22Rv1 (cell line): ENCODE measurements around the gene NECAP2.

Experiments used
- ZFX ChIP-seq: fragments of 450-650 bp; IDR thresholded peaks from 2 replicates; pipeline ENCODE4 v1.6.1; 2017; ENCODE audit warnings: antibody characterized with exemption, borderline replicate concordance
- TF ChIP-seq, protein P1 (sequence below): fragments of 450-650 bp; IDR thresholded peaks from 2 replicates; pipeline ENCODE4 v1.5.1; 2017; ENCODE audit warnings: mild to moderate bottlenecking

DNA sequence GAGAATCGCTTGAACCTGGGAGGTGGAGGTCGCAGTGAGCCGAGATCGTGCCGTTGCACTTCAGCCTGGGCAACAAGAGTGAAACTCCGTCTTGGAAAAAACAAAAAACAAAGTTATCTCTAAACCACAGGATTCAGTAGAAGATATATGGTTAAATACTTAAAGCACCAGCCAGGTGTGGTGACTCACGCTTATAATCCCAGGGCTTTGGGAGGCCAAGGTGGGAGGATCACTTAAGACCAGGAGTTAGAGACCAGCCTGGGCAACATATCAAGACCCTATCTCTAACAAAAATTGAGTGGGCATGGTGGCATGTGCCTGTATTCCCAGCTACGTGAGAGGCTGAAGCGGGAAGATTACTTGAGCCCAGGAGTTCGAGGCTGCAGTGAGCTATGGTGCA is 5.6 kb downstream of the NECAP2 start:
- TF ChIP-seq, protein P1, sequence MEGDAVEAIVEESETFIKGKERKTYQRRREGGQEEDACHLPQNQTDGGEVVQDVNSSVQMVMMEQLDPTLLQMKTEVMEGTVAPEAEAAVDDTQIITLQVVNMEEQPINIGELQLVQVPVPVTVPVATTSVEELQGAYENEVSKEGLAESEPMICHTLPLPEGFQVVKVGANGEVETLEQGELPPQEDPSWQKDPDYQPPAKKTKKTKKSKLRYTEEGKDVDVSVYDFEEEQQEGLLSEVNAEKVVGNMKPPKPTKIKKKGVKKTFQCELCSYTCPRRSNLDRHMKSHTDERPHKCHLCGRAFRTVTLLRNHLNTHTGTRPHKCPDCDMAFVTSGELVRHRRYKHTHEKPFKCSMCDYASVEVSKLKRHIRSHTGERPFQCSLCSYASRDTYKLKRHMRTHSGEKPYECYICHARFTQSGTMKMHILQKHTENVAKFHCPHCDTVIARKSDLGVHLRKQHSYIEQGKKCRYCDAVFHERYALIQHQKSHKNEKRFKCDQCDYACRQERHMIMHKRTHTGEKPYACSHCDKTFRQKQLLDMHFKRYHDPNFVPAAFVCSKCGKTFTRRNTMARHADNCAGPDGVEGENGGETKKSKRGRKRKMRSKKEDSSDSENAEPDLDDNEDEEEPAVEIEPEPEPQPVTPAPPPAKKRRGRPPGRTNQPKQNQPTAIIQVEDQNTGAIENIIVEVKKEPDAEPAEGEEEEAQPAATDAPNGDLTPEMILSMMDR: no peak
- TF ChIP-seq ZFX: no peak
